ENCODE results near the gene AKAP5.

GRCh38 chr14:64419003-64419402 lies 46.3 kb upstream of the AKAP5 start:
- TF ChIP-seq CTCF (IDR thresholded peaks at IDR 0.05) (no peak), ZBTB33 (IDR thresholded peaks at IDR 0.05; ENCODE audit: borderline replicate concordance, low read depth) (no peak), MAX (IDR thresholded peaks at IDR 0.05; ENCODE audit: low read depth) (no peak), SMC3 (IDR thresholded peaks at IDR 0.05; ENCODE audit: low read depth, low read length) (no peak), SIN3A (IDR thresholded peaks at IDR 0.05; ENCODE audit: borderline replicate concordance, low read depth, low read length) (no peak)
